ENCODE measurements around the gene CD247. TPM values are rescaled to one million over a fixed set of nuclear protein-coding genes. Genes with fewer than 3 reads are reported as not detected.
A peak's percentile ranks its signal among the peaks of the same experiment; 100 is the strongest.

Gene CD247
- total and polyA plus RNA-seq, 9 of the 15 experiments (the other 6 are each of a cell fraction or from before 2014, with no cell fraction given), result 0.08 to 0.42 (median 0.28) TPM; not detected in 5

- TF ChIP-seq ZNF184 (CRISPR knock-in tag; IDR thresholded peaks at IDR 0.05) (no peak), ZSCAN32 (CRISPR knock-in tag; IDR thresholded peaks at IDR 0.05) (peak; percentile 48; the same call in 1 of the 2 replicates), SMARCA4 (IDR thresholded peaks at IDR 0.05) (no peak; the same call in 1 of the 2 replicates), CSDE1 (IDR thresholded peaks at IDR 0.05) (no peak), EZH2 (IDR thresholded peaks at IDR 0.05; ENCODE audit: borderline replicate concordance, low read depth, low read length) (no peak), PPARD (CRISPR knock-in tag; IDR thresholded peaks at IDR 0.05) (no peak), ZNF316 (IDR thresholded peaks at IDR 0.05) (no peak), NRF1 (conservative IDR thresholded peaks at IDR 0.05 in 1 of 2, IDR thresholded peaks at IDR 0.05 in 1 of 2) (0 out of 4 replicates have a peak, but pooled peaks of 1 of the 2 experiments have one; percentile 20), ZNF561 (CRISPR knock-in tag; conservative IDR thresholded peaks at IDR 0.05) (no peak), NFIX (CRISPR knock-in tag; IDR thresholded peaks at IDR 0.05; ENCODE audit: low read depth) (no peak), ZNF766 (CRISPR knock-in tag; conservative IDR thresholded peaks at IDR 0.05) (no peak), ZNF780A (CRISPR knock-in tag; IDR thresholded peaks at IDR 0.05) (no peak), HDAC6 (IDR thresholded peaks at IDR 0.05; ENCODE audit: low read depth, low read length) (no peak), ZNF212 (CRISPR knock-in tag; IDR thresholded peaks at IDR 0.05) (no peak), ZNF146 (CRISPR knock-in tag; IDR thresholded peaks at IDR 0.05; ENCODE audit: unreplicated experiment) (no peak), BRF2 (IDR thresholded peaks at IDR 0.05; ENCODE audit: borderline replicate concordance, insufficient read depth, insufficient read length) (no peak), BDP1 (IDR thresholded peaks at IDR 0.05; ENCODE audit: insufficient read depth, insufficient read length) (no peak), RBM22 (IDR thresholded peaks at IDR 0.05; ENCODE audit: low read depth, low read length, poor library complexity, severe bottlenecking) (no peak), ETS1 (conservative IDR thresholded peaks at IDR 0.05; ENCODE audit: control insufficient read depth, low read depth, low read length) (no peak), DNMT1 (IDR thresholded peaks at IDR 0.05) (no peak), SAP30 (IDR thresholded peaks at IDR 0.05; ENCODE audit: borderline replicate concordance, insufficient read depth, low read depth, low read length, poor library complexity, severe bottlenecking) (no peak), STAT5A (IDR thresholded peaks at IDR 0.05; ENCODE audit: borderline replicate concordance, low read length) (no peak), PHF21A (IDR thresholded peaks at IDR 0.05; ENCODE audit: borderline replicate concordance, low read depth) (no peak), FOXP1 (CRISPR knock-in tag; IDR thresholded peaks at IDR 0.05) (no peak), HMGXB4 (CRISPR knock-in tag; IDR thresholded peaks at IDR 0.05) (no peak)
Observed at GRCh38 chr1:167524651-167525050, 6.3 kb upstream of the CD247 start (continued).
